ENCODE measurements around the gene C1orf174.

DNA sequence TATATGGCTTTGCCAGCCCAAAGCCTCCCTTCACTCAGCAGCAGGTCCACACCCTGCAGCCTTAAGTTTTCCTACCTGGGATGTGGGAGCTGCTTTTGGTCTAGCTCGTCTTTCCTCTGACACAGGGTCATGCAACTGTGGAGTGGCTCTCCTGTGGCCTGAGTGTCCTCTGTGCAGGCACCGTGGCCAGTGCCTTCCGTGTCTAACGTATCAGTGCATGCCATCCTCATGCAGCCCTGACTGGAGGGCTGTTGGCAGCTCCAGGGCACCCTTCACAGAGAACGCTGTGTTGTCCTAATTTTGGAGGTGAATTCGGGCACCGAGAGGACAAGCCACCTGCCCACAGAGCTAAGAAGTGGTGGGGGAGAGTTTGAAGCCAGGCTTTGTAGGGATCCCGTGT is 25.7 kb upstream of the C1orf174 start:
- no peak for TF ChIP-seq POLR2A (IDR thresholded peaks at IDR 0.05; ENCODE audit: low read depth, low read length)
- no peak for TF ChIP-seq TAF1 (IDR thresholded peaks at IDR 0.05; ENCODE audit: low read depth, low read length)
